GM21367 (cell line): ENCODE measurements around the gene SMIM32.

Experiments used
- ATAC-seq: cut with Tn5 transposase; IDR thresholded peaks from one replicate; pipeline ENCODE4 v1.9.1; 2021; ENCODE audit not compliant: unreplicated experiment

The SMIM32 gene

DNA sequence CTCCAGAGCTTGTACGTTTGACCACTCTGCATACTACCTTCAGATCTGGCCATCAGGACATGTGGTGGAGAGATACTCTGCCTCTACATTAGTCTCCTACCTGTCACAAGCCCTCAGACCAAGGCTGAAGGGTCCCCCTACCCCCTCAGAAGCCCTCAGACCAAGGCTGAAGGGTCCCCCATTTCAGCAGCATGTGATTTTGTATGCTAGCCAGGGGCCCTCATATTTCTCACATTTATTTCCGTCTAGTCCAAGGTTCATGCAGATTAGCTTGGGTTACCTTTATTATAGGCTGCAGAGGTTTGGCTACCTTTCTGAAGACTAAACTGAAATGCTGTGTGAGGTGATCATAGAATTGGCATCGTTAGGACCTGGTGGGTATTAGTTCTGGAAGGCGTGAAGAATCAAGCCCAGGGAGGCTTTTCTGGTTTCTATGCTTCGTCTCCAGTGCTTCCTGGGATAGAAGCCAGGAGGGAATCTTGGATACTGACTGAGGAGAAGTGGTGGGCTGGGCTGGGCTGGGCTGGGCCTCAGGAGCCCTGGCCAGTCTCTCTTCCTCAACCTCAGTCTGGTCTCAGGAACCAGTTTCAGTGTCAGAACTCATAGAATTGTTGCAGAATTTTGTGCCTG lies 2.8 kb downstream of the SMIM32 start:
- ATAC-seq, result no peak

DNA sequence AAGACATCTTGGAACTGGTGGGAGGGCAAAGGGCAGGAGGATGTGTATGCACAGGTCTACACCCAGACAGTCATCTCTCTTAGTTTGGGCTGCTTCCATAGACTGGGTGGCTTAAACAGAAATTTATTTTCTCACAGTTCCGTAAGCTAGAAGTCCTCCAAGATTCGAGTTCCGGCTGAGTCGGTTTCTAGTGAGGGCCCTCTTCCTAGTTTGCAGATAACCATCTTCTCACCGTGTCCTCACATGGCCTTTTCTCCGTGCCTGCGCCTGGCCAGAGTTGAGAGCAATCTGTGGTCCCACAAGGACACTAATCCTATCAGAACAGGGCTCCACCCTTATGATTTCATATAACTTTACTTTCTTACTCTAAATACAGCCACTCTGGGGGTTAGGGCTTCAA lies 4.1 kb downstream of the SMIM32 start:
- no peak for ATAC-seq

DNA sequence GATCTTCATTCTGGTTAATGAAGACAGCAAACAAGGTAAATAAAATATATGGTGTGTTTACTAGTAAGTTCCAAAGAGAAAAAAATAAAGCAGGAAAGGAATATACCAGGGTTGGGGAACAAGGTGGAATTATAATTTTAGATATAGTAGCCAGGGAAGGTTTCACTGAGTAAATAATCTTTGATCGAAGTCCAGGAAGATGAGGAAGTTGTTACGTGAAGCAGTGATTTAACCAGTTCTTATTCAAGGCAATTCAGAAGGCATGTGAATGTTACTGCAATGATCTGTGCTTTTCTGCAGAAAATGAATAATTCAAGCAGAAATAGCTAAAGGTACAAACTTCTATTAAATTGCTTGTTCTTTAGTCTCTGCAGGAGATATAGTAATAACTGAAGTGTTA lies 6.2 kb downstream of the SMIM32 start:
- no peak for ATAC-seq

DNA sequence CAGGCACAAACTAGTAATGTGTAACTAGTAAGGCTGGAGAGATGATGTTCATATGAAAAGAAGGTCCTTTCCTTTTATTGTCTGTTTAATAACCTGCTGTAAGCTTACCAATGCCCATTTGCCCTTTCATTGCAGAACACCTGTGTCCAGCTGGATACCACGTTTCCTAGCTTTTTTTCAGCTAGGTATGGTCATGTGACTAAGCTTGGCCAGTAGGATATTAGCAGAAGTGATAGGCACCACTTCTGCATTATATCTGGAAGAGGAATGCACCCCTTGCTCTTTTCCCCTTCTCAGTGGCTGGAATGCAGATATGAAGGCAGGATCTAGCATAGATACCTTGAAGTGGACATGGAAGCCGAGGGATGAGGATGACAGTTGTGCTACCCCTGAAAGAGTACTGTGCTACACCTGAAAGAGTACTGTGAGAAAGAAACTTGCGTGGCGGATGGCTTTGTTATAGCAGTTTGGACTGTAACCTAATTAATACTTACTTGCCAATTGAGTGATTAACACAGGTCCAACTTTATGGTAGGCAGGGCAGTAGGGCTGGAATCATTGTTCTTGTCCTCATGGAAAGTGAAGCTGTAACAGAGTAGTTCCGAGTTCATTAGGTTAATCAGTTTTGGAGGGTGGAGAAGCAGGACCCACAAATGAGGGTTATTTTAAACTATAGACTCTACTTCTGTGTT lies 6.8 kb downstream of the SMIM32 start:
- no peak for ATAC-seq

DNA sequence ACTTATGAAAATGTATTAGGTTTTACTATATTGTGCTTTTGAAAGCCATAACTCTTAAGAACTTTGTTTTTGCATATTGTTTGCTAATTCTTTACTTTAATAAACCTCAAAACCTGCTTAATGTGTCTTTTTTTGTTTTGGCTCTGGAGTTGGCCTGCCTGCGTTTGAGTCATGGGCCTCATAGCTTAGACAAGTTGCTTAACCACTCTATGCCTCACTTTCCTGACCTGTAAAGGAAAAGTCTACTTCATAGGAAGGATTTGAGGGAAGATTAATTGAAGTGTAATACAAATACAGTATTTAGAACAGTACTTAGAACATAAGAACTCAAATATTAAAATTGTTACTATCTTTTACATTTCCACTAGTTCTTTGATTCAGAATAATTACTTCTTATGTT lies 10.3 kb downstream of the SMIM32 start:
- ATAC-seq, result no peak

DNA sequence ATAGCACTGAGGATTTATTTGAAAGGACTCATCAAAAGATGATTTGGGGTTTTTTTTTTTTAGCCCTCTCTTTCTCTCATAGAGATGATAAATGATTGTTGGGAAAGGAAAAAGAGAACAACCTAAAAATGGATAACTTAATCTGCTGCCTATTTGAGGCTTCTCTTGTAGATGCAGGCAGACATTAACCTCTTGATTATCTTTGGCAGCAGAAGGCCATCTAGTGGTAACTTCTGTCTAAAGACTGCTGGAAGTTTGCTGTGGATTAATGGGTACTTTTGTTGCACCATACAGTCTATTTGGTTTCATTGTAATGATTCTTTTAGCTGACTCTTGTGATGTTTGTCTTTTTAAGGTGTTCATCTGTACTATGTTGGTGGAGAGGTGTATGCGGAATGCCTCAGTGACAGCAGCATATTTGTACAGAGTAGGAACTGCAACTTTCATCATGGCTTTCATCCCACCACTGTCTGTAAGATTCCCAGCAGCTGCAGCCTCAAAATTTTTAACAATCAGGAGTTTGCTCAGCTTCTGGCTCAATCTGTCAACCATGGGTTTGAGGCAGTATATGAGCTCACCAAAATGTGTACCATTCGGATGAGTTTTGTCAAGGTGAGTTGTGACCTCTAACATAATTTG lies 18.8 kb downstream of the SMIM32 start:
- peak; percentile 78 for ATAC-seq

DNA sequence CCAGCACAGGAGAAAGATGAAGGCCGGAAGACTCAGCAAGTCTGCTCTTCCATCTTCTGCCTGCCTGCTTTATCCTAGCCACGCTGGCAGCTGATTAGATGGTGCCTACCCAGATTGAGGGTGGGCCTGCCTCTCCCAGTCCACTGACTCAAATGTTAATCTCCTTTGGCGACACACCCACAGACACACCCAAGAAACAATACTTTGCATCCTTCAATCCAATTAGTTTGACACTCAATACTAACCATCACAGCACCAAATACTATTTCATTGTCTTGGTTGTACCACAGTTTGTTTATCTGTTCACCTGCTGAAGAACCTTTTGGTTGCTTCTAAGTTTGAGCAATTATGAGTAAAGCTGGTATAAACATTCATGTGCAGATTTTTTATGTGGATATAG lies 23.7 kb downstream of the SMIM32 start:
- no peak for ATAC-seq

DNA sequence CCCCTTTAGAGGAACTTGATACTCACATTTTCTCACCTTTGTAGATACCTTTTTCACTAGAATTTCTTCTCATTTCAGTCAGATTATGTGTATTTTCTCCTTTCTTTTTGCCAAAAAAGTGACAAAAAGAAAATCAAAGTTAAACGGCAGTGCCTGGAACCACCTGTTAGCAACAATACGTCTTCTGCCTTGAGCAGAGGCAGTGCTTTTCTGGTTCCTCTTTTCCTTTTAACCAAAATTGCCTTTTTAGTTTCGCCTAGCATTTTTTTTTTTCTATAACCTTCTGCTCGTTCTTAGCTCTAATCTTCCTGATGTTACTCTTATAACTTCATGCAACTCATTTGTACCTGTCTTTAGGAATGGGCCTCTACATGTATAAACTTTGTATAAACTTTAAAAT lies 26.1 kb downstream of the SMIM32 start:
- ATAC-seq, result peak; percentile 65

DNA sequence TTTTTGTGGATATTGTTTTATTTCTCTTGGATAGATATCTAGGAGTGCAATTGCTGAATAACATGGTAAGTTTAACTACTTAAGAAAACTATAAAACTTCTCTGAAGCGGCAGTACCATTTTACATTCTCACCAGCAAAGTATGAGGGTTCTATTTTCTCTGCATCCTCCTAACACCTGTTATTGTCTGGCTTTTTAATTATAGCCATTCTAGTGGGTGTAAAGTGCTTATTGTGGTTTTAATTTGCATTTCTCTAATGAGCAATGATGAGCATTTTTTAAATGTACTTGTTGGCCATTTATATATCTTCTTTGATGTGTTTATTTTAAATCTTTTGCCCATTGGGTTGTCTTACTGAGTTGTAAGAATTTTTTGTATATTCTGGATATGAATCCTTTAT lies 28.7 kb downstream of the SMIM32 start:
- no peak for ATAC-seq

DNA sequence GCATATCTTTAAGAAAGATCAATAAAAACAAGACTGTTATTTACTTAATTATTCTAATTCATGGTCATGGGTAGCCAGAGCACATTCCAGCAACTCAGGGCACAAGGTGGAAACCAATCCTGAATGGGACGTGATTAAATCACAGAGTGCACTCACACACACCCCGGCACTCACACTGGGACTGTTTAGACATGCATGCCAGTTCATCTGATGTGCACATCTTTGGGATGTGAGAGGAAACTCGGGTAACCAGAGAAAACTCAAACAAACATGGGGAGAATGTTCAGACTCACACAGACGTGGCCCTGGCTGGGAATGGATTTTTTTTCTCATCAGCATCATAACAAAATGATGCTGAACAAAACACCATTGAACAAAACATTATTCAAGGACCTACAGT lies 31.0 kb downstream of the SMIM32 start:
- no peak for ATAC-seq

DNA sequence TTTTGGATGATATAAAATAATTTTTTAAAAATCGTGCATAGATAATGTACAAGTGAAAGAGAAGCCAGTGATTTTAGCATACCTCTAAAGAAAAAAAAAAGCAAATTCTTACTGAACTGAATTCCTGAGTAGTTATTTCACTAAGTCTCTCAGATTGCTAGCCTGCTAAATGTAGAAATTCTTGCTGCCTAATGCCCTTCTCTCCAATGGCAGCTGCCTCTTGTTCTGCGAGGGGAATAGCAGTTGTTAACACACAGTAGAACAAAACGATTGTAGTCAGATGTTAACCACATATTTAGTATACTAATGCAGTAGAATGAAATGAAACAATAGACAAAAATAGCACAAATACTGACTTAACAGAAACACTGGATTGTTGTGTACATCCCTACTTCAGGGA lies 33.5 kb downstream of the SMIM32 start:
- no peak for ATAC-seq

DNA sequence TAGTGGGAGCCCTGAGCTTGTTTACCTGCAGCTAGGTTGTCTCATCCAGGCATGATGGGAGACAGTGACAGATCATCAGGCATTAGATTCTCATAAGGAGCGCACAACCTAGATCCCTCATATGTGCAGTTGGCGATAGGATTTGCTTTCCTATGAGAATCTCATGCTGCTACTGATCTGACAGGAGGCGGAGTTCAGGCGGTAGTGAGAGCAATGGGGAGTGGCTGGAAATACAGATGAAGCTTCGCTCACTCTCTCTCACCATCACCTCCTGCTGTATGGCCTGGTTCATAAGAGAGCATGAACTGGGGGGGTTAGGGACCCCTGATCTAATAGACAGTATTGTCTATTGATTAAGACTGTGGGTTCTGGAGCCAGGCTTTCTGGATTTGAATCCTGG lies 35.4 kb downstream of the SMIM32 start:
- no peak for ATAC-seq

DNA sequence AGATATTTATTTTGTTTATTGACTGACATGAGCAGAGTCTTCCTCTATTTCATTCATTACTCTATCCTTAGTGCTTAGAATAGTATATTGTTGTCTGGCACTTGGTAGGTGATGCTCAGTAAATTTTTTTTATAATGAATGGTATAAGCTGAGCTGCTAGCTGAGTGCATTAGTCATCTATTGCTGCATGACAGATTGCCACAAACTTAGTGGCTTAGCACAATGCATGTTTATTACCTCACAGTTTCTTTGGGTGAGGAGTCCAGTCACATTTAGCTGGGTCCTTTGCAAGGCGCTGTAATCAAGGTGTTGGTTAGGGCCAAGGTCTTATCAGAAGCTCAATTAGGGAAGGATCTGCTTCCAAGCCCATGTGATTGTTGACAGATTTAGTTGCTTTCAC lies 37.2 kb downstream of the SMIM32 start:
- no peak for ATAC-seq

DNA sequence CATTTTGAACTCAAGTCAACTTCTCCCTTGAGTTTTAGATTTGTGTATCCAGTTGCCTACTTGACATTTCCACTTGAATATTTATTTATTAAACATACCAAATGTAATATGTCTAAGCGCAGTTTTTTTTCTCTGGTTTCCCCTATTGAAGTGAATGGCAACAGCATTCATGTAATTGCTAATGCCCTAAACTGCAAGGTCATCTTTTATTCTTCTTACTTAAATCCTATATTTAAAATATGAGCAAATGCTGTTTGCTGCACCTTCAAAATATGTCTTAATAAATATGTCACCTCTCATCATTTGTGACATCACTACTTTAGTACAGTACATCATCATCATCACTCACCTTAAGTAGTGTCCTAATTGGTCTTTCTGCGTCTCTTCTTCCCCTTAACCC lies 37.9 kb downstream of the SMIM32 start:
- no peak for ATAC-seq

DNA sequence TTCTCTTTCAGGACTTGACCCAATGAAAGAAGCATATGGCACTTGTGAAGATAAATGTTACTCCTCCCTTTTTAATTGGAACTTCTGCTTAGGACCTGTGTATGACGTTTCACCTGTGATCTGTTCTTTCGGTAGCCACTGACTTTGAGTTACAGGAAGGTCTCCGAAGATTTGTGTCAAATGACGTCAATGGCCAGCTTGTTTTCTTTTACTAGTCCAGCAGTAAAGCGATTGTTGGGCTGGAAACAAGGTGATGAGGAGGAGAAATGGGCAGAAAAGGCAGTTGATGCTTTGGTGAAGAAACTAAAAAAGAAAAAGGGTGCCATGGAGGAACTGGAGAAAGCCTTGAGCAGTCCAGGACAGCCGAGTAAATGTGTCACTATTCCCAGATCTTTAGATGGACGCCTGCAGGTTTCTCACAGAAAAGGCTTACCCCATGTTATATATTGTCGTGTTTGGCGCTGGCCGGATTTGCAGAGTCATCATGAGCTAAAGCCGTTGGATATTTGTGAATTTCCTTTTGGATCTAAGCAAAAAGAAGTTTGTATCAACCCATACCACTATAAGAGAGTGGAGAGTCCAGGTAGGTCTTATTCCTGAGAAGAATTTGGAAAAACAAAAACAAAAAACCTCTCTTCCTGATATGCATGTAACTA lies 39.3 kb downstream of the SMIM32 start:
- ATAC-seq, result no peak

DNA sequence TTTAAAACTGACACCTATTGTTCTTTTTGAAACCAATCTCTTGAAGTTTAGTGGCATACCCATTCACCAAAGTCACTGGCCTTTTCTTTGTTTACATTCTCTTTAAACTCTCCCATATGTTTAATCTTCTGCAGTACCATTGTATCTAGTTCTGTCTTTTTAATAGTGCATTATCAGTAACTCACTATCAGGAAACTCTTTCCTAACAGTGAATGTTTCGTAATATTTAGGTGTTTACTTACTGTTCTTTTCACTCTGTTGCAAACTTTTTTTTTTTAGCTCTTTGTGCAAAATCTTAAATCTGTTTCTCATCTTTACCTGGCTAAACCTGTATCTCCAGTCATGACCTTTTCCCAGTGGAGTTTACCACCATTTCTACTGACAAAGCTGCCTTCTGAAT lies 43.1 kb downstream of the SMIM32 start:
- no peak for ATAC-seq

DNA sequence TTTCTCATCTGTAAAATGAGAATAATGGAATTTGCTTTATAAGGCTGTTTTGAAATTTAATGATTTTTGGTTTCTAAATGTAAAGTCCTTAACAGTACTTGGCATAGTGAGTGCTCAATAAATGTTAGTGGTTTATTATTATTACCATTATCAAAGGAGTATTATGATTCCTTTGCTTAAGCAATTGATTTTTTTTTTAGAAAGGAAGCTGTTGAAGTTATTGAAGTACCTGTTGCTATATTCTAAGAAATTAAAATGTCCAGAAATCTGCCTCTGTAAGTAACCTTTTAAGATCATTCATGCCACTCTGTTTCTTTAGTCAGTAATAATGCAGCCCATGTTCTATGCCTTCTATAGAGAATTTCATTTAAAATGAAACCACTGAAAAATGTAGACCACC lies 45.3 kb downstream of the SMIM32 start:
- ATAC-seq, result no peak

DNA sequence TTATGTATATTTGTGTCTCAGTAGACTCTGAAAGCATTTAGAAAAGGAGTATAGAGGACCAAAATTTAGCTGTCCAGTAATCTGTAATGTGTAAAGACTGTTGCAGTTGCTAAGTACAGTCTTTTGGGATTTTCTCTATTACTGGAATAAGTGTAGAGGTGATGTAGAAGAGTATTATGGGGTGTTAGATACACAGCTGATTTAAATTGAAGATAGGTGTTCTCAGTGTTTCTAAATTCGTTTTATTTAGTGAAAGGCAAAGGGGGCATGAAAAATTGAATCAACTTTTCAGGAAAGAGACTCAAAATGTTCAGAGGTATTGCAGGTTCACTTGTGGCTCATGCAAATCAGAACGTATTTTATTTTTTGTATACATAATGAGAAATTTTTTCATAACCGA lies 46.8 kb downstream of the SMIM32 start:
- no peak for ATAC-seq

DNA sequence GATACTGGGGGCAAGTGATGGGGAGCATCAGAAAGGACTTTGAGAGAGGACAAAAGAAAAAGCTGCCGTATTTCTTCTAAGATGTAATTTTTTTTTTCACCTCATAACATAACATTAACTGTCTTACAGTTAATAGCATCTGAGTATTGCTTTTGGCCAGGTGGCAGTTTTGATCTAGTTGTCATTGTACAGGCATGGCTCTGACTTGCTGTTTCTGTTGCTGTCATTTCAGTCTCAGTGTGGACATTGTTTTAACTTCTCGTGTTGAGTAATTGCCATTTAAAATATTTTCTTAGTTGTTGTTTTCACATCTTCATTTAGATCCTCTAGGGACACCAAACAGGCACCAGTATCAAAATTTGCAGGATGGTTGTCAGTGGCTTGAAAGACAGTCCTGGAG lies 47.9 kb downstream of the SMIM32 start:
- peak; percentile 50 for ATAC-seq

DNA sequence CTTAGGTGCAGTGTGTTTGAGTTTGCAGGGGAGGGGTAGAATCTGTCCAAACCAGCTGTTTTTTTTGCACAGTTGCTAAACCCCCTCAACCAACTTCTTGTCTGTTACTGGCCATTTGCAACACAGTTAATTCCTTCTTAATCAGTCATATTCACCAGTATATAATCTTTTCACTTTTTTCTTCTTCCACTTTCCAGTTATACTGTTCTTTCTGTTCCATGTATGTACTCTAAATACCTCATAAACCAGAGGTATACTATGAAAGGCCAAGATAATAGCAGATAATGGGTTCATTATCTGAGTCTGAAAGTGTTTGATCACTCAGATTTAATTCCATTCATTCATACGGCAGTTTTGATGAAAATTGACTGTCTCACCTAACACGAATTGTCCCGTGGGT lies 49.2 kb downstream of the SMIM32 start:
- ATAC-seq, result no peak

DNA sequence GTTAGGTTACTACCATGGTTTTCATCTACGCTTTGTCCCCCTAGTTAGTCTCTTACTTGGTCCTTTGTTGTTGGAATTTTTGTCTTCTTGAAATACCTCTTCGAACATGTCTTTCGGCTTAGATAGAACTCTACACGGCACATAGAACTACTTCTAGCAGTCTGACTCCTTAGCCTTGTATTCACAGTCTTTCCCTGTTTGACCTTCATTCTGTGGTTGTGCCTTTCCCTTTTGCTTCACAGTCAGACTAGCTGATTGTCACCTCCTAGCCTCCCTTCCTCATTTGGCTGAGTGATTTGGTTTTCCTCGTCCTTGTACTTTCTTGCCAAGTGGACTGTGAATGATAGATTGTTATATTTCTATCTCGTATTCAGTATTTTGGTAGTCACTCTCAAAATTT lies 49.6 kb downstream of the SMIM32 start:
- ATAC-seq, result no peak

DNA sequence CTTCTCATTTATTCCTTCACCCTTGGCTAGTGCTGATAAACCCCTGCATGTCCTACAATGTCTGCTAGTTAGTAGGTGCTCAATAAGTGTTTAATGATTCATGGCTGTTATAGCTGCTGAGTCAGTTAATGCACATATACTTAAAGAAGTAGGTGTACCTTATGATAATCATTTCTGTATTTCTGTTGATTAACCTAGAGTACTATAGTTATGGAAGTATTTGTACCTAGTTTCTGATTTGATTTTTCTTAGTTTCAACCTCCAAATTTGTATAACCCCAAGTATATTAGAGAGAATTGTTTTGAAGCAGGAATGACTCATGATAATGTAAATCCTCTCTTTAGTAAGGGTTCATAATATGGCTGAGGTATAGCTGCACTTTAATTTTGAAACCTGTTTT lies 51.4 kb downstream of the SMIM32 start:
- ATAC-seq, result peak; percentile 69
